Nephron progenitor cell (in vitro differentiated cells): ENCODE data around the gene GNGT2.
A peak's percentile ranks its signal among the peaks of the same experiment; 100 is the strongest.

Experiments
- DNase-seq: peaks from one replicate; pipeline ENCODE4 v3.0.0; 2021
- H3K27ac Mint-ChIP-seq: 2 replicates; pipeline ENCODE4 v1.8.0; 2021; ENCODE audit warnings: mild to moderate bottlenecking, moderate library complexity, mixed read lengths
- H3K27me3 Mint-ChIP-seq: 2 replicates; pipeline ENCODE4 v1.8.0; 2021; ENCODE audit warnings: mild to moderate bottlenecking, low read depth, mixed read lengths; ENCODE audit not compliant: poor library complexity
- H3K36me3 Mint-ChIP-seq: 2 replicates; pipeline ENCODE4 v1.8.0; 2021; ENCODE audit warnings: low read depth, mixed read lengths
- H3K4me1 Mint-ChIP-seq: 2 replicates; pipeline ENCODE4 v1.8.0; 2021; ENCODE audit warnings: mixed read lengths
- H3K4me3 Mint-ChIP-seq: 2 replicates; pipeline ENCODE4 v1.8.0; 2021; ENCODE audit warnings: mild to moderate bottlenecking, moderate library complexity, mixed read lengths
- H3K9me3 Mint-ChIP-seq: 2 replicates; pipeline ENCODE4 v1.8.0; 2021; ENCODE audit warnings: mild to moderate bottlenecking, moderate library complexity, mixed read lengths
- CTCF ChIP-seq: fragments of 200-600 bp; sonication (generic); IDR thresholded peaks from 2 replicates; pipeline ENCODE4 v1.5.0; 2021; ENCODE audit warnings: antibody characterized with exemption

GNGT2 gene

GRCh38 chr17:49231563-49231894, 21.2 kb upstream of the GNGT2 start:
- Mint-ChIP-seq H3K36me3 (no peaks in the 10 kb centered on the region), H3K27me3 (peaks cover 46% of the 10 kb centered on the region)
- DNase-seq = no peak

GRCh38 chr17:49230636-49231562, 20.5 kb upstream of the GNGT2 start, which contains the start of gene PHOSPHO1:
PHOSPHO1 (minus strand) TSS chr17:49230787; CDS start chr17:49226691, 4,096 bp downstream.
- Mint-ChIP-seq H3K4me3 (peak within 1 kb of the TSS; percentile 82), H3K4me1 (peaks cover 28% of the 10 kb centered on the region), H3K27ac (no peak within 1 kb of the TSS), H3K27me3 (peaks cover 52% of the 10 kb centered on the region), H3K36me3 (no peaks in the 10 kb centered on the region), H3K9me3 (no peaks in the 10 kb centered on the region)
- peak; percentile 96 for DNase-seq
- TF ChIP-seq CTCF = no peak

More at GRCh38 chr17:49231563-49231894, 21.2 kb upstream of the GNGT2 start:
- no peak overlapping the region for H3K27ac Mint-ChIP-seq
- no peaks in the 10 kb centered on the region for H3K9me3 Mint-ChIP-seq
- peak overlapping the region; percentile 82 for H3K4me3 Mint-ChIP-seq
- H3K4me1 Mint-ChIP-seq = peaks cover 28% of the 10 kb centered on the region
- TF ChIP-seq CTCF = no peak

- Mint-ChIP-seq H3K36me3 (no peaks in the 10 kb centered on the region), H3K4me3 (peak overlapping the region; percentile 82), H3K27ac (no peak overlapping the region), H3K9me3 (no peaks in the 10 kb centered on the region), H3K27me3 (peaks cover 61% of the 10 kb centered on the region), H3K4me1 (peaks cover 28% of the 10 kb centered on the region)
- TF ChIP-seq CTCF = no peak
- peak; percentile 26 for DNase-seq
These were observed 19.6 kb upstream of the GNGT2 start for GRCh38 chr17:49229805-49230600.

- Mint-ChIP-seq H3K9me3 (no peaks in the 10 kb centered on the region), H3K36me3 (no peaks in the 10 kb centered on the region), H3K4me1 (peaks cover 28% of the 10 kb centered on the region), H3K4me3 (peak overlapping the region; percentile 74), H3K27ac (no peak overlapping the region), H3K27me3 (peaks cover 63% of the 10 kb centered on the region)
- no peak for DNase-seq
- TF ChIP-seq CTCF = no peak
These were observed 18.9 kb upstream of the GNGT2 start for GRCh38 chr17:49229076-49229804.

GRCh38 chr17:49227436-49228261, 17.3 kb upstream of the GNGT2 start:
- Mint-ChIP-seq H3K27me3 (peaks cover 76% of the 10 kb centered on the region), H3K27ac (no peak overlapping the region), H3K4me3 (peak overlapping the region; percentile 33), H3K9me3 (no peaks in the 10 kb centered on the region), H3K4me1 (peaks cover 35% of the 10 kb centered on the region), H3K36me3 (no peaks in the 10 kb centered on the region)
- TF ChIP-seq CTCF = peak; percentile 81
- peak; percentile 86 for DNase-seq
